ENCODE results near the gene IFNA13. TPM values are rescaled to one million over a fixed set of nuclear protein-coding genes. Genes with fewer than 3 reads are reported as not detected.

Gene IFNA13
- total and polyA plus RNA-seq, 2 experiments from 2014 or later, result not detected

GRCh38 chr9:21333226-21333625 is 34.6 kb downstream of the IFNA13 start (continued):
- TF ChIP-seq ZNF462 (CRISPR knock-in tag; IDR thresholded peaks at IDR 0.05), result no peak
- TF ChIP-seq EZH2phosphoT487 (IDR thresholded peaks at IDR 0.05; ENCODE audit: unreplicated experiment), result no peak
- no peak for TF ChIP-seq STAT1 (IDR thresholded peaks at IDR 0.05; ENCODE audit: unreplicated experiment)

- Histone ChIP-seq H3K4me2 (peak overlapping the region; percentile 9; the same call in 1 of the 2 replicates), H3K36me3 (ENCODE audit: insufficient read depth) (no peaks in the 10 kb centered on the region), H2AFZ (no peak overlapping the region), H3K27ac (ENCODE audit: low read depth) (no peak overlapping the region), H4K20me1 (replicated peaks; ENCODE audit: insufficient read depth) (peaks cover 15% of the 10 kb centered on the region), H3K4me1 (ENCODE audit: insufficient read depth) (peaks cover 14% of the 10 kb centered on the region), H3F3A (replicated peaks; ENCODE audit: low read depth) (no peaks in the 10 kb centered on the region), H3K27me3 (ENCODE audit: insufficient read depth) (no peaks in the 10 kb centered on the region), H3K9me2 (ENCODE audit: insufficient read depth) (no peaks in the 10 kb centered on the region), H3K79me2 (replicated peaks; ENCODE audit: insufficient read depth) (peaks cover 53% of the 10 kb centered on the region), H3K4me3 (peak overlapping the region; percentile 79; the same call in 1 of the 2 replicates)
- Mint-ChIP-seq H3K9me3 (no peaks in the 10 kb centered on the region), H3K4me1 (peaks cover 29% of the 10 kb centered on the region), H3K4me3 (no peak overlapping the region; the same call in 2 of the 3 replicates), H3K36me3 (ENCODE audit: low read depth) (peaks cover 12% of the 10 kb centered on the region; the same call in 2 of the 3 replicates), H3K27me3 (ENCODE audit: insufficient read depth, low read depth, poor library complexity) (peaks cover 4% of the 10 kb centered on the region), H3K27ac (no peak overlapping the region)
- ATAC-seq (no peak), DNase-seq (ENCODE audit: low spot score) (no peak)
- TF ChIP-seq REST (IDR thresholded peaks at IDR 0.05; ENCODE audit: unreplicated experiment), result no peak
Observed at GRCh38 chr9:21331676-21332402, 36.0 kb downstream of the IFNA13 start.
